ENCODE measurements around the gene CSNK1G1. TPM values are rescaled to one million over a fixed set of nuclear protein-coding genes. Genes with fewer than 3 reads are reported as not detected.

Gene CSNK1G1
- total RNA-seq, 2 donors from 2014 or later: 9.3 to 11.8 TPM

DNA sequence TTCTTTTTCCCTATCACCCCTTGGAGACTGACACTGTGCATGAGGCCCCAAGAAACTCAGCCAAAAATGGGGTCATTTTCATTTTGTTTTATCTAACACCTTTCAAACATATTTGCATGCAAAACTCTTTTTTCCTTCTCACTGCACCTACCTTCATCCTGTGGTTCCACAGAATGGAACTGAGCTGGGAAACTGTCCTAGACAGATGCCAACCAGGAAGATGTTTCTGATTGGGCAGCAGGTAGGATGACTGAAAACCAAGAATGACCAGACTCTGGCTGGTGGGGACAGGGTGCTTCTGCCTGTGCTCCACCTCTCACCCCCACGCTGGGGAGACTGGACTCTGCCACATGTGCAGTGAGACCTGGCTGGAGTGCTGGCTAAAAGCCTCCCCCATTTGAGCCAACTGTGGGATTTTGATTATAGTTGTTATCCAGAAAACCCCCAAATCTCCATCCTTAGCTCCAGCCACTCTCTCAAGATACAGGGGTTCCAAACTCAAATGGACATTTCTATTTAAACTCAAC, 198.3 kb downstream of the CSNK1G1 start:
- ATAC-seq (ENCODE audit: insufficient number of reproducible peaks, low FRiP score, low read depth): no peak
- TF ChIP-seq, protein P1, sequence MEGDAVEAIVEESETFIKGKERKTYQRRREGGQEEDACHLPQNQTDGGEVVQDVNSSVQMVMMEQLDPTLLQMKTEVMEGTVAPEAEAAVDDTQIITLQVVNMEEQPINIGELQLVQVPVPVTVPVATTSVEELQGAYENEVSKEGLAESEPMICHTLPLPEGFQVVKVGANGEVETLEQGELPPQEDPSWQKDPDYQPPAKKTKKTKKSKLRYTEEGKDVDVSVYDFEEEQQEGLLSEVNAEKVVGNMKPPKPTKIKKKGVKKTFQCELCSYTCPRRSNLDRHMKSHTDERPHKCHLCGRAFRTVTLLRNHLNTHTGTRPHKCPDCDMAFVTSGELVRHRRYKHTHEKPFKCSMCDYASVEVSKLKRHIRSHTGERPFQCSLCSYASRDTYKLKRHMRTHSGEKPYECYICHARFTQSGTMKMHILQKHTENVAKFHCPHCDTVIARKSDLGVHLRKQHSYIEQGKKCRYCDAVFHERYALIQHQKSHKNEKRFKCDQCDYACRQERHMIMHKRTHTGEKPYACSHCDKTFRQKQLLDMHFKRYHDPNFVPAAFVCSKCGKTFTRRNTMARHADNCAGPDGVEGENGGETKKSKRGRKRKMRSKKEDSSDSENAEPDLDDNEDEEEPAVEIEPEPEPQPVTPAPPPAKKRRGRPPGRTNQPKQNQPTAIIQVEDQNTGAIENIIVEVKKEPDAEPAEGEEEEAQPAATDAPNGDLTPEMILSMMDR (IDR thresholded peaks at IDR 0.05): no peak
- no peak for DNase-seq (ENCODE audit: low spot score)
- H3K4me3 ChIP-seq: no peak overlapping the region
- peaks cover 53% of the 10 kb centered on the region for H3K36me3 ChIP-seq
- H3K27ac ChIP-seq: no peak overlapping the region
- H3K4me1 ChIP-seq (ENCODE audit: control insufficient read depth in 1 of 2, low read depth in 2 of 2): peaks cover 25 to 41% of the 10 kb centered on the region in 2 donors
- H3K9me3 ChIP-seq: no peaks in the 10 kb centered on the region
- H3K27me3 ChIP-seq (replicated peaks; ENCODE audit: insufficient read depth): no peaks in the 10 kb centered on the region

DNA sequence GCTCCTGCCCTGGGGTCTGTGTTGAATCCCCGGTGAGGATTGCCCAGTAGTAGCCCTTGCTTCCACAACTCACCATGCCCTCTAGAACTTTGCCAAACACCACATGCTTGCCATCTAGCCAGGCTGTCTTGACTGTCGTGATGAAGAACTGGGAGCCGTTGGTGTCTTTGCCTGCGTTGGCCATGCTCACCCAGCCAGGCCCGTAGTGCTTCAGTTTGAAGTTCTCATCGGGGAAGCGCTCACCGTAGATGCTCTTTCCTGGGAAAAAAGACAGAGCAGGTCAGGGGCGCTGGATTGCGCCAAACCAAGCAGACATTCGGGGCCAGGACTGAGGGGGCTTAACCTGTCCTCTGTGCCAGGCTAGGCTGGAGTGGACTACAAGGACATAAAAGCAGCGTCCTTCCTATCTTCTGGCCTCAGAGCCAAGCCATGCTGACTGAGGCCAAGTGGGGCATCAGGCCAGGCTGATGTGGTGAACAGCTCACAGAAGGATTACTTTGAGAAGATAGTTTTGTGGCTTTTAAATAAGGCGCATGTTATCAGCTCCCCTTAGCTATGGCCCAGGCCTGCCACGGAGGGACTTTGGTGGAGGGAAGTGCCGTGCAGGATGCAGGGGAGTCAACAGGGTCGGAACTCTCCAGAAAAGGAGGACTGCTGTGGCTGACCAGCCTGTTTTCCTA, 199.2 kb downstream of the CSNK1G1 start:
- ATAC-seq (ENCODE audit: insufficient number of reproducible peaks, low FRiP score, low read depth): no peak
- TF ChIP-seq, protein P1 (IDR thresholded peaks at IDR 0.05): no peak

DNA sequence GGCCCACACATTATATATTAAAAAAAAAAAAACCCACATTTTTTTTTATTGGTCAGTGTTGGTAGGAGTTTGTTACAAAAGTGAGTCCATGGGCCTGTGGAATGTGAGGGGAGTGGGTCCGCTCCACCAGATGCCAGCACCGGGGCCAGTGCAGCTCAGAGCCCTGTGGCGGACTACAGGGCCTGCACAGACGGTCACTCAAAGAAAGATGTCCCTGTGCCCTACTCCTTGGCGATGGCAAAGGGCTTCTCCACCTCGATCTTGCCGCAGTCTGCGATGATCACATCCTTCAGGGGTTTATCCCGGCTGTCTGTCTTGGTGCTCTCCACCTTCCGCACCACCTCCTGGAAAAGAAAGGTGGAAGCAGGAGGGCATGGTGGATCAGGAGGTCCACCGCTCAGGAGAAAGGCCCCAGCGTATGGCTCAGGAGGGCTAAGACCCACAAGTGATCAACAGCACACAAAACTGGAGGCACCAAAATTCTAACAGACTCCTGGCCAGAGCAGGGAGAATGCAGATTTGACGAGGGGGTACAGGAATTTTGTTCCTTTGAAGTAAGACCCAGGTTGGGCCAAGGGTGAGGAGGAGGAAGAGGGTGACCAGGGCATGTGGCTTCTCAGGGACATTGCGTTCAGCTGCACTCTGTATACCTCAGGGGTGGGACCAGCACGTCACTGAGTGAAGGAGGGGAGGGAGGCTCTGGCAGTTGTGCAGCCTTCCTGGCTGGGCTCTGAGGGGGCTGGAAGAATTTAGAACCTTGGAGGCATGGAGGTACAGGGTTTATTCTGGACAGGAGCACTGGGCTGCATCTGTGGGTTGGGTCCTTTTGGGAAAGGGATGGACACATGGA, 199.9 kb downstream of the CSNK1G1 start:
- ATAC-seq (ENCODE audit: insufficient number of reproducible peaks, low FRiP score, low read depth): no peak
- Histone ChIP-seq H3K9me3 (no peaks in the 10 kb centered on the region), H3K36me3 (peaks cover 53% of the 10 kb centered on the region), H3K4me1 (ENCODE audit: control insufficient read depth in 1 of 2, low read depth in 2 of 2) (peaks cover 28 to 46% of the 10 kb centered on the region in 2 donors), H3K4me3 (no peak overlapping the region), H3K27me3 (replicated peaks; ENCODE audit: insufficient read depth) (peaks cover 6% of the 10 kb centered on the region), H3K27ac (no peak overlapping the region)
- no peak for DNase-seq (ENCODE audit: low spot score)
- TF ChIP-seq, protein P1 (IDR thresholded peaks at IDR 0.05): no peak

More for the DNA sequence above, 199.2 kb downstream of the CSNK1G1 start:
- Histone ChIP-seq H3K9me3 (no peaks in the 10 kb centered on the region), H3K27ac (no peak overlapping the region), H3K27me3 (replicated peaks; ENCODE audit: insufficient read depth) (peaks cover 2% of the 10 kb centered on the region), H3K36me3 (peaks cover 53% of the 10 kb centered on the region), H3K4me1 (ENCODE audit: control insufficient read depth in 1 of 2, low read depth in 2 of 2) (peaks cover 28 to 46% of the 10 kb centered on the region in 2 donors), H3K4me3 (no peak overlapping the region)
- DNase-seq (ENCODE audit: low spot score): no peak

DNA sequence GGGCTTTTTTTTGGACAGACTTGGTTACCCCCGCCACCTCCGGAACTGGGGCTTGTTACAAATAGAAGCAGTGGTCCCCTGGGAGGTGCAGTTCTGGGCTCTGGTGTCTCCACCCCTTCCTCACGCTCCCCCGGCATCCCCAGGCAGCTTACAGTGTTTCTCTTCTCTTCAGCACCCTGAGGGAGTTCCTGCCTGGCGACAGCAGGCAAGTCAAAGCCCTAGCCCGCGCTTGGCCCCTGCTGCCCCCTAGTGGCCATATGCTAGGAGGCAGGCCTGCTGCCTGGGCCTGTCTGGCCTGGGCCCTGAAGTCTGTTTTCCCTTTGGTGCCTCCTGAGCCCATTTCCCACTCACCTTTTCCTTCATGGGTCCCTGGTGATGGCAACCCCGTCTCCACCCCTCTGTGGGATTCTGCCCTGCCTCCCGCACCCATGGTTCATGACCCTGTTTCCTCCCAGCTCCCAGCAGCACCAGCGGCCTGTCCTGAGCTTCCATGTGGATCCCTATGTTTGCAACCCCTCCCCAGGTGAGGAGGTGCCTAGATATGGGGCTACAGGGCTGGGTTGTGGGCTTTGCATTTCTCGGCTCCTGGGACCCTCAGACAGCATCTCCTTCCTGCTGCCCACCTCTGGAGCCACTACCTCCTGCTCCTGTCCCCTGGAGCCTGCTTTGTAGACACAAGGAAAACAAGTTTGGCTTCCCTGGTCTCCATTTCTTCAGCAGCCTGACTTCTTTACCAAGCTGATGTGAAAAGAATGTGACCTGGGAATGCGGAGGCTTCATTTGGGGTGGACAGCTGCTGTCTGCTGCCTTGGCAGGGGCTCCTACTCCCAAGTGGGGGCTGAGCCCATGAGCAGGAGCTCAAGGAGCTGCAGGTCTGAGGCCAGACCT, 202.2 kb downstream of the CSNK1G1 start:
- Histone ChIP-seq H3K36me3 (peaks cover 32% of the 10 kb centered on the region), H3K9me3 (no peaks in the 10 kb centered on the region), H3K27me3 (replicated peaks; ENCODE audit: insufficient read depth) (peaks cover 6% of the 10 kb centered on the region), H3K4me1 (ENCODE audit: control insufficient read depth in 1 of 2, low read depth in 2 of 2) (peaks cover 21 to 30% of the 10 kb centered on the region in 2 donors), H3K4me3 (peak overlapping the region; percentile 29), H3K27ac (no peak overlapping the region)
- TF ChIP-seq, protein P1 (IDR thresholded peaks at IDR 0.05): peak; percentile 98
- ATAC-seq (ENCODE audit: insufficient number of reproducible peaks, low FRiP score, low read depth): peak; percentile 44
- peak; percentile 64 for DNase-seq (ENCODE audit: low spot score)

Measured in thoracic aorta (tissue), 2 donors.